NCI-H1417 (cell line): ENCODE measurements around the gene LCE4A.
"Not testable (repeated sequence)": the region's sequence is repeated elsewhere in the genome, so short reads cannot be mapped to it uniquely, and the experiment has no call there.

ENCODE experiments used
- DNase-seq, 3 experiments: peaks; one replicate each; lab custom pipeline; 2025; lab: John Stamatoyannopoulos, UW

Gene LCE4A

GRCh38 chr1:152707860-152708259 lies at the start of gene LCE4A:
TSS of gene LCE4A (plus strand) at chr1:152708160. CDS start at chr1:152709076, 916 bp downstream.
- no peak for DNase-seq

DNA sequence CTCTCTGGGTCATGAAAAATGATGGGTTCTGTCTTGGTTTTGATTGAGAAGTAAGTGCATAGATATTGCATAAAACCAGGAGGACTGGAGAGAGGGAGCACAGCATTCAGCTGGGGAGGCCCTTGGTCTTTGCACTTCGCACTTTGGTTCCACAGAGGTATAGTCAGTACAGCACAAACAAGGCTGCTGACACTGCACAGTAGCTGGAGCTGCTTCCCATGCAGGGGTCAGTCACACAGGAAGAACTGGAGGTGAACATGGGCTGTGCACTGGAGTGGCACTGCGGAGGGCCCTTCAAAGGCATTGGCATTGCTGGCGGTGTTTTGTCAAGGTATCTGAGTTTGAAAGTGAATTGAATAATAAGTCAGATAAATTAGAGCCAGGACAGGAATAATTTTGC lies 49.3 kb upstream of the LCE4A start:
- no peak for DNase-seq

GRCh38 chr1:152663098-152663497 lies 44.9 kb upstream of the LCE4A start, which contains the start of gene LCE2D:
TSS of gene LCE2D (plus strand) at chr1:152663380. CDS start at chr1:152664106, 726 bp downstream.
- DNase-seq, result no peak

DNA sequence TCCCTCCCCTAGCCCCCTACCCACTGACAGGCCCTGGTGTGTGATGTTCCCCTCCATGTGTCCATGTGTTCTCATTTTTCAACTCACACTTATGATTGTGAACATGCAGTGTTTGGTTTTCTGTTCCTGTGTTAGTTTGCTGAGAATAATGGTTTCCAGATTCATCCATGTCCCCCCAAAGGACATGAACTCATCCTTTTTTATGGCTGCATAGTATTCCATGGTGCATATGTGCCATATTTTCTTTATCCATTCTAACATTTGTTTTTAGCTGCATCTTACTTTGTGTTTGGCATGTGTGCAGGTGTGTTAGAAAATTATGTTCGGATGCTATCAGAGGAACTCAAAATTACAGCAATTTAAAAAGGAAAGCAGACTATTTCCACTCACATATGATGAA lies 41.8 kb upstream of the LCE4A start:
- DNase-seq, result not testable (repeated sequence)

DNA sequence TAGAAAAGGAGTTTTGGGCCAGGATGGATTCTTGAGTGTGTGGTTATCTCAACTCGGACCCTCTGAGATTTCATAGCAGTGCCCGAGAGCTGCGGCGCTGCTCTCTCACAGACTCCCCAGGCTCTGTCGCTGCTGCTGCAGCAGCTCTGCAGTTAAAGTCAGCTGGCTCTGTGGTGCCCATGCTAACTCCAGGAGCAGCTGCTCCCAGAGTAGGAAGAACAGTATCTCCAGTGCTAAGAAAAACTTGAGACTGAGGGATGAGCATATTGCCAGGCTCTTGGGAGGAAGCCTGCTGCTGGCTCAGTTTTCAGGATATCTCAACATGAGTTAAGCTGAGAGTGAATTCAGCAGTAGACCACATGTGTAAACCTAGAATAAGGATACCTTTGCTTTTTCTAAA lies 40.3 kb upstream of the LCE4A start:
- DNase-seq, result no peak

GRCh38 chr1:152673016-152673415 lies 34.9 kb upstream of the LCE4A start:
- DNase-seq, result no peak

DNA sequence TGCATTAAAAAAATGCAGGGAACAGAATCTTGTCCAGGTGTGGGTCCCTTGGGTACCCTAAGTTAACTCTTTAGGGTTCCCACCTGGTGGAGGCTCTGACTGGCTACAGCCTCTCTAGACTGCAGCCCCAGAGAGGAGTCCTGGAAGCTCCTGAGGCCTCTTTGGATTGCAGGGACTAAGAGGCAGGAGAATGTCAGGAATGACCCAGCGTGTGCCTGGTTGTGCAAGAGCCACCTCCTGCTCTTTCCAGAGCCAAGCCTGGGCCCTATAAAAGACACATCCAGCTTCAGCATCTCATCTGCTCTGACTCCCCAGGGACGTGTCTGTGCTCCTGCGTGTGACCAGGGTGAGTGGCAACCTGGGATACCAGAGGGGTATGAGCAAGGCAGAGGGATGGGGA lies 33.0 kb upstream of the LCE4A start, which contains the start of gene LCE2C:
Gene LCE2C (plus strand): TSS at position 297 of the 400 bp plus-strand sequence. CDS start 737 bp downstream, outside the sequence.
- DNase-seq, result not testable (repeated sequence)

DNA sequence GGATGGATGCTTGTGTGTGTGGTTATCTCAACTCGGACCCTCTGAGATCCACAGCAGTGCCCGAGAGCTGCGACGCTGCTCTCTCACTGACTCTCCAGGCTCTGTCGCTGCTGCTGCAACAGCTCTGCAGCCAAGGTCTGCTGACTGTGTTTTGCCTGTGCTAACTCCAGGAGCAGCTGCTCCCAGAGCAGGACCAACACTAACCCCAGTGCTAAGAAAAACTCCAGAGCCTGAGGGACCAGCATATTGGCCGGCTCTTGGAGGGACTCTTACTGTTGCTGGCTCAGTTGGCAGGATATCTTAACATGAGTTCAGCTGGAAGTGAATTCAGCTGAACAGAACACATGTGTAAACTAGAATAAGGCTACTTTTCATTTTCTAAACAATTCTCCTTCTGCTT lies 28.5 kb upstream of the LCE4A start:
- DNase-seq, result no peak

GRCh38 chr1:152681616-152682015 lies 26.3 kb upstream of the LCE4A start:
- no peak for DNase-seq

DNA sequence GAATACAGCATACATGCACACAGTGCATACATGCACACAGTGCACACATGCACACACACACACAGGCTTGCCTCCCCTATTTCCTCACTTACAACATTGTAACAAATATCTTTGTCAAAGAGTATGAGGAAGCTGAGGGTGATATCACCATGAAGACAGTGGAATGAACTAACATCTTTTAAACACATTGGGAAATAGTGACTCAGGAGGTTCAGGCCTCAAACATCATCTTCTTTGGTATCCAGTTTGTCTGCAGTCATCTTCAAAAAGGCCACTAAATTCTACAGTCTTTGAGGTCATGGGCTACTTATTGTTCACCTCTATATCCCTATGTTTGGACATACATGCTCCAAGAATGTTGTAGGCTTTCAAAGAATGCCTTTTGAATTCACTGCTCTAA lies 24.1 kb upstream of the LCE4A start:
- DNase-seq, result no peak

DNA sequence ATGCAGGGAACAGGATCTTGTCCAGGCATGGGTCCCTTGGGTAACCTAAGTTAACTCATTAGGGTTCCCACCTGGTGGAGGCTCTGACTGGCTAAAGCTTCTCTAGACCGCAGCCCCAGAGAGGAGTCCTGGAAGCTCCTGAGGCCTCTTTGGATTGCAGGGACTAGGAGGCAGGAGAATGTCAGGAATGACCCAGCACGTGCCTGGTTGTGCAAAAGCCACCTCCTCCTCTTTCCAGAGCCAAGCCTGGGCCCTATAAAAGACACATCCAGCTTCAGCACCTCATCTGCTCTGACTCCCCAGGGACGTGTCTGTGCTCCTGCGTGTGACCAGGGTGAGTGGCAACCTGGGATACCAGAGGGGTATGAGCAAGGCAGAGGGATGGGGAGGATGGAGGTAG lies 22.1 kb upstream of the LCE4A start, which contains the start of gene LCE2B:
Gene LCE2B (plus strand): TSS at position 301 of the 400 bp plus-strand sequence. CDS start 721 bp downstream, outside the sequence.
- not testable (repeated sequence) for DNase-seq

DNA sequence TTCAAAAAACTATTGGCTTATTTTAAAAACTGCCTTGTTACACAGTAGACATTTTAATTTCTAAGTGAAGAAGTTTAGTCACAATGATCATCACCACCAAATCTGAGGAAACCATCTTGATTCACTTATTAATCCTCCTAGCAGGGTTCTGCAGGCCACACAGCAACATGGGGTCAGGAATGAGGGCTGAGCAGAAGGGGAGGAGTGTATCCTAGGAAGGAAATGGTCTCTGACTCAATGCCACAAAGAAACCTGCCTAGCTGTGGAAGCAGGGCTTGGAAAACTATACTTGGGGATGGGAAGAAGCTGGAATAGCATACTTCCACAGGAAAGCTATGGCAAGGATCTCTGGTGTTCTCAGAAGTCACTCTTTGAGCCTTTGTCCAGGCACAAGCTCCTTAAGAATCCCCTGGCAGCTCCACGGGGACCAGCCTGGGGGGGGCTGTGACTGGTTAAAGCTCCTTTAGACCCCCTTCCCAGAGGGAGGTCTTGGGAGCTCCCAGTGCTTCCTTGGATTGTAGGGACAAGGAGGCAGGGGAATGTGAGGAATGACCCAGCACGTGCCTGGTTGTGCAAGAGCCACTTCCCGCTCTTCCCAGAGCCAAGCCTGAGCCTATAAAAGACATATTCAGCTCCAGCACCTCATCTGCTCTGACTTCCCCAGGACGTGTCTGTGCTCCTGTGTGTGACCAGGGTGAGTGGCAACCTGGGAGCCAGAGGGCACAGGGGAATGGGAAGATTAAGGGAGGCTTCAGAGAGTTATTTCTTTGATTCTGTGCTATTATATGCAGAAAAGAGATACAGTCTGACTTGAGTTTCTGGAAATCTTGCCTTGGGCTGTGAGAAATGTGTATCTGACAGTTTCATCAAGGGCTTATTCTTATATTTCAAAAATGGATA lies 10.0 kb upstream of the LCE4A start, which contains the start of gene LCE2A:
Gene LCE2A (plus strand): TSS at position 645 of the 900 bp plus-strand sequence. CDS start 557 bp downstream, outside the sequence.
- no peak for DNase-seq

DNA sequence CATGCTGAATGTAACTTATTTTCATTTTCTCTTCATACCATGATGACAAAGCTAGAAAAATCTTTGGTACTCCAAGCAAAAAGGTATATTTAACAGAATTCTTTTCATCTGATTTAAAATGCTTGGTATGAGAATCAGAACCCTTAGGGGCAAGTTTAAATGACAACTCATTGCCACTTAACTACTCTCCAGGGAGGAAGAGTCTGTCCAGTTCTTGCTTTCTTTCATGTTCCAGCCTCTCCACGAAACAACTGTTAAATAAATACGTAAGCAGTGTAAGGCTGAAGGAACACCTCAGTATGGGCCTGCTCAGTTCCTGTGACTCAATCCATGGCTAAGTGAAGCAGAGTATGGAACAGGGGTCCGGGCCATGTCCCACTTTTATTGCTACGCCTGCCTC lies 8.2 kb upstream of the LCE4A start:
- DNase-seq, result no peak

DNA sequence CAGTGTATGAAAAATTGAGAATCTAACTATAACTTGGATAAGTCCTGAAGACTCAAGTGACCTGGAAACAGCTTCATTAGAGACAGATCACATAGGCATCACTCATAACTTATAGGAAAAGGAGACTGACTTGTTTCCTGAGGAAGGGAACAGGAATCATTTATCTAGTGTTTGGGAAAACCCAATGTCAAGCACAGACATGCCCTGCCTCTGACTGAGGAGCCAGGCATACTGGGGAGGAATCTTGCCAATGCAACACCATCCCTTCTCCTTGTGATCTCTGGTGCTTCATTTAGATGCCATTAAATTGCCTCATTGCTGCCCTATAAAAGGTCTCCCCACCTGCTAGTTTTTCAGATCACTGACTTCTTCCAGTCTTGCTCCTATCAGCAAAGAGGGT lies 10.3 kb downstream of the LCE4A start:
- no peak for DNase-seq

- no peak for DNase-seq
Observed at GRCh38 chr1:152725261-152725660, 17.3 kb downstream of the LCE4A start.

GRCh38 chr1:152728986-152729385 lies 21.0 kb downstream of the LCE4A start:
- DNase-seq, result no peak

DNA sequence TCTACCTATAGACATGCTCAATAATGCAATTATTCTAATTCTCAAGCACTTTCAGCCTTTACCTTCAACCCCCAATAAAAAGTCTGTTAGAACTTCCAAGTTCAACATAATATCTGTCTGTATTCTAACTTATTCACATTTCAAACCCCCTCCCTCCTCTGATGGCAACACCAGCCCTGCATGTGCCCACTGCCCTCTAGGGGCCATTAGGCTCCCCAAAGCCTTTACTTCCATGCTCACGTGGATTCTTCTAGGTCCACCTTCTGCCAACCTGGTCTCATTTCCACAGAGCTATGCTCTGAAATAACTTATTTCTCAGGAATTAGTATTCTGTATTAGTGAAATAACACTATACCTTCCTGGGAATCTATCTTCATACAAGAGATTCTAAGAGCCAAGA lies 27.7 kb downstream of the LCE4A start:
- peak in 2 of 3 experiments; percentile 4 to 8 for DNase-seq

DNA sequence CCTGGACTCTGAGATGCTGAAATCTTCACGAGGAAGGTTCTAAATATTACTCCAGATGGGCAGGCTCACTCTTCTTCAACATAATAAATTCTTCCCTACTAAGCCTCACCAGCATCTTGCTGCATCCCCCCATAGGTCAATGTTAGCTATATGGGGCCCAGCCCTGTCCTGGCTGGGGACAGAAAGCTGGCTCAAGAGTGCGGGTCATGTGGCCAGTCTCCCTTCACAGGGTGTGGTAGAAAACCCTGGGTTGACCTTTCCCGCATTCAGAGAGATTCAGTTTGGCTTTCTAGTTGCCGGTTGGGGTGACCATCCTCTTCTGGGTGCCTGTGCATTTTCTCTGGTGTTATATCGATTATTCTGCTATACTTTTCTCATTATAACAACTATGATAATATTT lies 30.0 kb downstream of the LCE4A start:
- no peak for DNase-seq

- DNase-seq, result no peak
Observed at GRCh38 chr1:152739841-152740240, 31.9 kb downstream of the LCE4A start.

- no peak for DNase-seq
Observed at GRCh38 chr1:152741656-152742055, 33.7 kb downstream of the LCE4A start.

DNA sequence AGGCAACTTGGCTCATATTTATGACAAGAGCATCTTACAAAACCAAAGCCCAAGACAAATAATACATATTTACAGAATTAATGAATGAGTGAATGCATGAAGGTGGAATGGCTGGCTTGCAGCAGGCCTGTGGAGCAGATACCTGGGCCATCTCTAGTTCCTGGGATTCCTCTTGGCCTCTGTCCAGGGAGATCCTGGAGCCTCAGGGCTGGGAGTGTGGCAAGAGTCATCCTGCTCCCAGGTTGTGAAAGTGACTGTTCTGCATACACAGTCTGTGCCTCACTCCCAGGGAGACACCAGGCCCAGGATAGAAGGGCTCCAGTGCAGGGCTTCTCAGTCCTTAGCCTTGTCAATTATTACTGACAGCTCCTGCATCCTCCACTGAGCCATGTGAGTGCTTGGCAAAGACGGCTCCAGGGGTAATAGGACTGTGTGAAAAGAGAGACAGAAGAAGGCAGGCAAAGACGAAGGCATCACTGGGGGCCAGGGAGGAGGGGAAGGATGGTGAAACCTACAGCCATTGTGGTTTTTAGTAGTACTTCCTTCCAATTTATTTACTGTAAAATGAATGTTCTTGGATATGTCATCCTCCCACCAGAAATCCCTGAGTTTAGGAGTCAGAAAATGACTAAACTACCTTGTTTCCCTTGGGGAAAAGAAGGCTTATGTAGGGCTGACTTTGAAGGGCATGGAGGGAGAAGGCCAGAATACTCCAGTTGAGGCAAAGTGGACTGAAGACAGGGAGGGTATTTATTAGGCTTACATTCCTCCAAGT lies 35.6 kb downstream of the LCE4A start:
- no peak for DNase-seq

GRCh38 chr1:152745289-152745704 lies 37.3 kb downstream of the LCE4A start:
- DNase-seq, result peak in 2 of 3 experiments; percentile 64 to 84
